Activated naive CD4-positive, alpha-beta T cell treated with anti-CD3 and anti-CD28 coated beads, Interleukin-2, amount 50 U/mL, for 24 hours (primary cell): Measurements from ENCODE around the gene FSCN2.

Experiments
- H3K27ac Mint-ChIP-seq: one replicate; pipeline ENCODE4 v1.8.0; 2021; ENCODE audit warnings: mild to moderate bottlenecking, mixed read lengths
- H3K27me3 Mint-ChIP-seq: one replicate; pipeline ENCODE4 v1.8.0; 2021; ENCODE audit warnings: mixed read lengths
- H3K36me3 Mint-ChIP-seq: one replicate; pipeline ENCODE4 v1.8.0; 2021; ENCODE audit warnings: mixed read lengths
- H3K4me1 Mint-ChIP-seq: one replicate; pipeline ENCODE4 v1.8.0; 2021; ENCODE audit warnings: mixed read lengths
- H3K4me3 Mint-ChIP-seq: one replicate; pipeline ENCODE4 v1.8.0; 2021; ENCODE audit warnings: mild to moderate bottlenecking, mixed read lengths
- H3K9me3 Mint-ChIP-seq: one replicate; pipeline ENCODE4 v1.8.0; 2021; ENCODE audit warnings: mixed read lengths

The FSCN2 gene

DNA sequence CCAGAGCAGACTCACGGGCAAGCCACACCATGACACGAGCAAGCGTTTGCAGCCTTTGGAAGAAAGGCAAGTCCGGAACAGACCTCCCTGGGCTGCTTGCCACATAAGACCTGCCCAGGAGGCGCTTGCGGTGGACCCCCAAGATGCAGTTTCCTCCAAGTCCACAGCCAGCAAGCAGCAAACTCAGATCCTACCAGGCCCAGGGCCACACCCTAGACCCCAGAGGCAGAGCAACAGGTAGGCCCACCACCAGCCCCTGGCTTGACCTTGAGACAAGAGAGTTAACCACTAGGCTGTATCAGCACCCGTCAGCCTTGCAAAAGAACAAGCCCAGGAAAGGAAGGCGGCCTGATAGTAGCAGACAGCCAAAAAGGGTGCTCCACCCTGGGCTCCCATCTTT lies 21.6 kb downstream of the FSCN2 start:
- H3K9me3 Mint-ChIP-seq, result no peaks in the 10 kb centered on the region
- H3K36me3 Mint-ChIP-seq, result peaks cover 5% of the 10 kb centered on the region
- H3K27me3 Mint-ChIP-seq, result no peaks in the 10 kb centered on the region
- H3K27ac Mint-ChIP-seq, result no peak overlapping the region
- peaks cover 40% of the 10 kb centered on the region for H3K4me1 Mint-ChIP-seq
- peak overlapping the region; percentile 92 for H3K4me3 Mint-ChIP-seq

DNA sequence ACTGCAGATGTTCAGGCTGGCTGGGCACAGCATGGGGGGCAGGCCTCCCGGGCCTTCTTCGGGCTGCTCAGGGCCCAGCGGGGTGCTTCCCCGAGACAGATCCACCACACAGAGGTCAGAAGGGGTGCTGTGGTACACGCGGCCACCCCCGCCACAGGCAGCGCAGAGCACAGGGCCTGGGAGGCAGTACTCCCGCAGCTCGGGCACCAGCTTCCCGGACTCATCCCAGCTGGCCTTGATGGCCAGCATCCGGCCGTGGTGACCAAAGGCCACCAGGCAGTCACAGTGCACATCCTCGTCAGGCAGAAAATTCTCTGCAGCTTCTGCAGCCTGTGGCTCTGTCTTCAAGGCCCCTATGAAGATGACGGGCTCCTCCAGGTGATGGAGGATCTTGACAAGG lies 22.1 kb downstream of the FSCN2 start:
- Mint-ChIP-seq H3K36me3 (peaks cover 5% of the 10 kb centered on the region), H3K4me3 (peak overlapping the region; percentile 92), H3K27me3 (no peaks in the 10 kb centered on the region), H3K9me3 (no peaks in the 10 kb centered on the region), H3K4me1 (peaks cover 40% of the 10 kb centered on the region), H3K27ac (no peak overlapping the region)

DNA sequence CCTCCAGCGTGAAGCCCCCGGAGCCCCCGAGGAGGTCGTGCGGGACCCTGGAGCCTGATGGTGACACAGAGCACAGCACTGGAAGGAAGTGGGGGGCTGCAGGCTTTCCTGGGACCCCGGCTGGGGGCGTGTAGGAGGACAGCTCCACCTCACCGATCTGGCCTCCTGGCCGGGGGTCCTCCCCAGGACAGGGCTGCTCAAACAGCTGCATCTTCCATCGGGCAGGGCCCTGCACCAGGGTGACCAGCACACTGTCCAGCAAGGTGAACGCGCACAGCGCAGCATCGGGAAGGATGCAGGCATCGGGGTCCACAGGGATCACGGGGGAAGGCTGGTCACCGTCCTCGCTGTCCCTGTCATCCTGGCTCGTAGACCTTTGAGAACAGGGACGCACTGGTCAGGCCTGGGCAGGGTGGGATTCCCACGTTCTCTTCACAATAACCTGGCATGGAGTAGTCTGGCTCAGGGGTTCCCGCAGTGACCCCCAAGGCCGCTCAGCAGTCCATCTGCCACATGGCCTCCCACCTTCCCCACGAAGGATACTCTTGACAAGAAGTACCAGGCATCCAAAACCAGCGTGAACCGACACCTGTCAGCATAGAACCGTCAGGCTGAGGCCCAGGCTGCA lies 22.8 kb downstream of the FSCN2 start:
- H3K4me3 Mint-ChIP-seq, result peak overlapping the region; percentile 92
- H3K4me1 Mint-ChIP-seq, result peaks cover 40% of the 10 kb centered on the region
- no peaks in the 10 kb centered on the region for H3K27me3 Mint-ChIP-seq
- no peak overlapping the region for H3K27ac Mint-ChIP-seq
- H3K9me3 Mint-ChIP-seq, result no peaks in the 10 kb centered on the region
- peaks cover 5% of the 10 kb centered on the region for H3K36me3 Mint-ChIP-seq

DNA sequence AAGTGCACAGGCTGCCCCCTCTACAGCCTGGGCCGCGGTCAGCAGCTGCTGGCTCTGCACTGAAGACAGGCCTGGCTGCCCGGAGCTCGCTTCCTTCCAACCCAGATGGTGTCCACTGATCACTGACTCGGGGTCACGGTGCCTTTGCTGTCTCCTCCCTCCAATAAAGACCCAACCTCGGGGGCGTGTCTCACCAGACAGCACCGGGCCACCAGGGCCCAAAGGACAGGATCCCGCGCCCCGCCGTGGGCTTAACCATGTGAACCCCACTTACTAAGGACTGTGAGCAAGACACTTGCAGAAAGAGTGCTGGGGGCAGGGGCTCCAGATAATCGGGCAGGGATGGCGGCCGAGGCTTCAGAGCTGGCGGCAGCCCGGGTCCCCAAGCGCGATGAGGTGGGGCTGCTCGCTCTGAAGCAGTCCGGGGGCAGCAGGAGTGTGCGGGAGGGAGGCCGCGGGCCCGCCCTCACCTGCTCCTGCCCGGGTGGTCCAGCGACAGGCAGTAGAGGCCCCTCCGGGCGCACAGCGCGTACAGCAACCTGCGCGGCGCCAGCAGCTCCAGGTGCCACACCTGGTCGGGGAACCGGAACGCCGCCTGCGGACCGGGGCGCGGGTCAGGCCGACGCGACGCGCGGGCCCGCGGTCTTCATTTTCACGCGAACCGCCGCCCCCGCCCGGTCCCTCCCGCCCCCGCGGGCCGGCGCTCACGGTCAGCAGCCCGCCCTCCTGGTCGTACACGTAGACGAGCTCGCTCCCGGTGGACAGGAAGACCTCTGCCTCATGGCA lies 23.5 kb downstream of the FSCN2 start:
- peaks cover 40% of the 10 kb centered on the region for H3K4me1 Mint-ChIP-seq

DNA sequence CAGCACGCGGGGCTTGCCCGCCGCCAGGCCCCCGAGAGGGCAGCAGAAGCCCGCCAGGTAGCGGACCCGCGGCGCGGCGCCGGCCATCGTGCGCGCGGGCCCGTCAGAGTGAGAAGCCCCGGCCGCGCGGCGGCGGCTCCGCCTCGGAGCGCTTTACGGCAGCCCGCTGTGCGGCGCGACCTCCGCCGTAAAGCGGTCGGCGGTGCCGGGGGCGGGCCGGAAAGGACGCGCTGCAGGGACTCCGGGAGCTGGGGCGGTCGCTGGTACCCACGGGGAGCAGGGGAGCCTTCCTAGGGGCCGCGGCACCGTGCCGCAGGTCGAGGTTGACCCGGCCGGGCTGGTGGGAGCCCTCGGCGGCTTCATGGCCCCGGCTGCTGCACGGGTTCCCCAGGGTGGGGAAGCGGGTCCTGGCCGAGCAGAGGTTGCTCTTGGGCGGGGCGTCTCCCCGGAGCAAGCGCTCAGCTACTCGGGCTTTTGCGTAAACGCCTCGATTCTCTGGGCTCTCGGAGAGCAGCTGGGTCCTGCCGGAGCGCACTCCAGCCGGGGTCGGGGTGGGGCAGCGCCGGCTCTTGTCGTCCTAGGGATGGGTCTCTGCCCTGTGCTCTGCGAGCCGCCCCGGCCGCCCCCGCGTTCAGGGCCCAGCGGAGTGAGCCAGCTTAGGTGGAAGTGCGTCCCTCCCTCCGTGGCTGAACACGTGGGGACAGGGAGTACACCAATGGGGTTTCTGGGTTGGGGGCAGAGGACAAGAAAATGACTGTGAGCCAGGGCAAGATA lies 24.3 kb downstream of the FSCN2 start, which contains the start of gene FAAP100:
TSS of gene FAAP100 (minus strand) at position 110 of the 774 bp plus-strand sequence. CDS start at position 87, 23 bp downstream.
- H3K9me3 Mint-ChIP-seq, result no peaks in the 10 kb centered on the region
- peak within 1 kb of the TSS; percentile 86 for H3K27ac Mint-ChIP-seq
- H3K4me3 Mint-ChIP-seq, result peak within 1 kb of the TSS; percentile 92
- no peaks in the 10 kb centered on the region for H3K27me3 Mint-ChIP-seq
- H3K4me1 Mint-ChIP-seq, result peaks cover 40% of the 10 kb centered on the region
- no peaks in the 10 kb centered on the region for H3K36me3 Mint-ChIP-seq

More for the DNA sequence above, 23.5 kb downstream of the FSCN2 start:
- H3K9me3 Mint-ChIP-seq, result no peaks in the 10 kb centered on the region
- H3K27ac Mint-ChIP-seq, result peak overlapping the region; percentile 65
- no peaks in the 10 kb centered on the region for H3K27me3 Mint-ChIP-seq
- H3K36me3 Mint-ChIP-seq, result no peaks in the 10 kb centered on the region
- H3K4me3 Mint-ChIP-seq, result peak overlapping the region; percentile 92

DNA sequence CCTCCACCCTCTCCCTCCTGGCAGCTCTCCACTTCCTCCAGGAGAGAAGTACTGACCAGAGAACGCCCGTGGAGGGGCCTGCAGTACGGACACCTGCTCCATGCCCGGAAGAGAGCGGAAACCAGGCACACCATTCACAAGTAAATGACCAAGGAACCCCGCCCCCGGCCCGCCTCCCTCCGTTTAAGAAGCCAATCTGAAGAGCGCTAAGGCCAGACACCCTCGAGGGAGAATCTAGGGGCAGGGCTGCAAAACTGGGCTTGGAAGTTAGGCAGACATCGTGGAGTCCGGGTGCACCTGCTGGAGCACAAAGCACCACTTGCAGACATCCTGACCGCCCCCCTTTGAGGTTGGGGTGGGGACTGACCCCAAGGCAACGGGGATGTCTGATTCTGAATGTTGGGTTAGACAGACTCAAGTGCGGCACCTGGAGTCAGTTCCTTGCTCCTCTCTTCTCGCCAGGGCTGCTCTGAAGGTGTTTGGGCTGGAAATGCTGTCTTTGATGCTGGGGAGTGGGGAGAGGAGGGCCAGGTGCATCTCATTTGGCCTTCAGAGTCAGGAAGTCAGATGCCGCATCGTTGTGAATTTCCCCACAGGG lies 24.9 kb downstream of the FSCN2 start:
- no peaks in the 10 kb centered on the region for H3K36me3 Mint-ChIP-seq
- H3K27ac Mint-ChIP-seq, result peak overlapping the region; percentile 86
- H3K27me3 Mint-ChIP-seq, result no peaks in the 10 kb centered on the region
- peak overlapping the region; percentile 90 for H3K4me3 Mint-ChIP-seq
- peaks cover 40% of the 10 kb centered on the region for H3K4me1 Mint-ChIP-seq
- no peaks in the 10 kb centered on the region for H3K9me3 Mint-ChIP-seq

DNA sequence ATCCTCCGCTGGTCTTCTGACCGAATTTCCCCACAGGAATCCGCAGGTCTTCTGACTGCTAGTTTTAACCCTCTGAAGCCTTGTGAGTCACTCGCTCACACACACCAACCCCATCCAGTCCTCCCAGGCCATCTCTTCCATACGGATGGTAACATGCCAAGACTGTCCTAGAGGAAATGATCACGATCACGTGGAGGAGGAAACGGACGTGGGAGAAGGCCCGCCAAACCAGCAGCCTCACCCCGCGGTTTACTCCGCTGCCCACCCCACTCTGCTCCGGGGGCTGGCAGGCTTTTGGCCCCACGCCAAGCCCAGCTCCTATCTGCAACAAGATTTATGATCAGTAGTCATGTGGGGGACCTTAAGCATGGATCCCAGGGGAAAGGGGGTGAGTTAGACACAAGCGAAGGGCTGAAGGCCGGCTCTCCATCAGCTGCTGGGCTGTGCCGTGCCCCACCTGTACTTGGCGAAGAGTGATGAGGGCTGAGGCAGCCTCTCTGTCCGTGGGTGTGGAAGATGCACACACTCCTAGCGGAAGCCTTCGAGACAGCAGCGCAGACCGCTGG lies 25.5 kb downstream of the FSCN2 start:
- H3K4me1 Mint-ChIP-seq, result peaks cover 40% of the 10 kb centered on the region
- H3K9me3 Mint-ChIP-seq, result no peaks in the 10 kb centered on the region
- no peaks in the 10 kb centered on the region for H3K36me3 Mint-ChIP-seq
- H3K4me3 Mint-ChIP-seq, result peak overlapping the region; percentile 90
- no peaks in the 10 kb centered on the region for H3K27me3 Mint-ChIP-seq
- H3K27ac Mint-ChIP-seq, result peak overlapping the region; percentile 86

DNA sequence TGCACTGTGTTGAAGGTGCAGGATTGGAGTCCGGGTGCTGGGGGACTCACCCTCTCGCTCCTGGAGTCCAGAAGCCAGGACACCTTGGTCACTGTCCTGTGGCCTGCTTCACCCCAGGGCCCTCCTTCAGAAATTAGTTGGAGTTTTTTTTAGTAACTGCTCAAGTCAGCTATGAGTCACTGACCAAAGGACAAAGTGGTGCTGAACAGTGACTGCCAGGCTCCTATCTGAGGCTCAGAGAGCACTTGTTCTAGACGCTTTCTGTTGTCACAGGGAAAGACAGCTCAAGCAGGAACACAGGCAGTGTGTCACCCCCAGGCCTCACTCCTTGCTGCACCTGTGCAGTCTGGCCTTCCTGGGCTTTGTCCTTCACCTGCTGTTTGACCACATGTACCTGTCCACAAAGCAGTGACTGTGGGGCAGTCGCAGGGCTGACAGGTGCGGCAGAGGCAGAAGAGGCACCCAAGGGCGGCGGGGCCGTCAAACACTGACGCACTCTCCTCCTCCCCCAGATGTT lies 28.1 kb downstream of the FSCN2 start:
- Mint-ChIP-seq H3K4me3 (no peak overlapping the region), H3K9me3 (no peaks in the 10 kb centered on the region), H3K4me1 (peaks cover 24% of the 10 kb centered on the region), H3K36me3 (peaks cover 5% of the 10 kb centered on the region), H3K27ac (no peak overlapping the region), H3K27me3 (no peaks in the 10 kb centered on the region)

DNA sequence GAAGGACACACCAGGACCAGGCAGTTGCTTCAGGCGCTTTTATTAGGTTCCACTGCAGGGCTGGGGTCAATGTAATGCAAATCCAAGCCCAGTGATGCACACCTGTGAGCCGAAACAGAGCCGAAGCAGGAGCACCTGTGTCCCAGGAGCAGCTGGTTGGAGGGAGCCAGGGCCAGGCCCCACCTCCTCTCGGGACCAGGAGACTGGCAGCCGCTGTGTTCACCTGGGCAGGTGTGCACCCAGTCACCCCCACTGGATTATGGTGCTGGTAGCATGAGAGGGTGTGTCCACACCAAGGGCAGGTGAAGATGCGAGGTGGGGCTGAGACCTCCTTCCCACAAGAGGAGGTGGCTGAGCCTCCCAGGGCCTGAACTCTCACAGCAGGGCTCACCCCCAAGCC lies 28.7 kb downstream of the FSCN2 start:
- H3K4me3 Mint-ChIP-seq, result no peak overlapping the region

DNA sequence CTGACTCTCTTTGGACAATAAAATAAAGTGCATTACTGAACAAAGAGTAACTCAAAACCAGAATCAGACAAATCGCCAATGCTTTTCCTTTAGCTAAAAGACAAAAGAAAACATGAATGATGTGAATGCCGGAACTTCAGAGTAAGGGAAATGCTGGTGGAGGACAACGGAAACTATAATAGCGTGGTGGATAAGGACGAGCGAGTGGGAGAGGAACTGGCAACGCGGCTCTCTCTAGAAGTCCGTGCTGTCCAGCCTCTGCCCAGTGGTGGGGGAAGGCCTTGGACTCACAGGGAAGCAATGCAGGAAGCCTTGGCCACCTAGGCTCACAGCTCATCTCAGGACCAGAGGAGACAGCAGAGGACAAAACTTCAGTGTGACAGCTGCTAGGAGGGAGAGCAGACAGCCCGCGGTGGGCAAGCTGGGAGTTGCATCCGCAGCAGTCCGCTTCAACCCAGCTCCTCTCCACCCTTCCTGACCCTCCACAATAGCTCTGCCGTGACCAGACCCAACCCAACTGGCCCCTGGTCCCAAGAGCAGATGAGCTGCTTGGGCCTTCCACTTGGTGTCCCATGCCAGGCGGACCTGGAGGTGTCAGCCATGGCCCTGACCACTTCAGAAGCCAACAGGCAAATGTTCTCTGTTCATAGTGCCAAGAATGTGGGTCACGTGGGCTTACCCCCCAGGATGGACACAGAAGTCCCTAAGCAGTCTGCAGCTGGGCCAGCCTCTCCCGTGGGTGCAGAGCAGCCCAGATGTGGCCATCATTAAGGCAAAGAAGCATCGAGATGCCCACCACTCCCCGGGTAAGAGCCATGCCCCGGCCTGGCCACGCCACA lies 29.3 kb downstream of the FSCN2 start:
- Mint-ChIP-seq H3K36me3 (peaks cover 7% of the 10 kb centered on the region), H3K9me3 (no peaks in the 10 kb centered on the region), H3K4me1 (peaks cover 20% of the 10 kb centered on the region), H3K27me3 (no peaks in the 10 kb centered on the region), H3K27ac (peak overlapping the region; percentile 1), H3K4me3 (no peak overlapping the region)

More for the DNA sequence above, 28.7 kb downstream of the FSCN2 start:
- no peaks in the 10 kb centered on the region for H3K9me3 Mint-ChIP-seq
- H3K27ac Mint-ChIP-seq, result no peak overlapping the region
- H3K36me3 Mint-ChIP-seq, result peaks cover 7% of the 10 kb centered on the region
- H3K27me3 Mint-ChIP-seq, result no peaks in the 10 kb centered on the region
- H3K4me1 Mint-ChIP-seq, result peaks cover 20% of the 10 kb centered on the region

DNA sequence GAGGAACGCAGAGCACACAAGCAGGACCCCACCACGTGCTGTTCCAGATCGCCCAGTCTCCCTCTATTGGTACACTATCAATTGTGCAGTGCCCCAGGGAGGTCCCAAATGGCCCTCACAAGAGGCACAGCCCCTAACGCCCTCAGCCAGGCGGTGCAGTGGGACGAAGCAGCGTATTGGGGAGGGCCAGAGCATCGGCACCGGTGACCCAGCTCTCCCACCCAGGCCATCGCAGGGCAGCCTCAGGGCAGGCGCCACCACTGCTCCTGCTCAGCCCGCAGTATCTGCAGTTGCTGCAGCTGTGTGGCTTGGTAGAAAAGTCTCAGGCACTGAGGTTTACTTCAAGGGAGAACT lies 29.9 kb downstream of the FSCN2 start:
- Mint-ChIP-seq H3K4me1 (peaks cover 18% of the 10 kb centered on the region), H3K27ac (no peak overlapping the region), H3K36me3 (peaks cover 7% of the 10 kb centered on the region)

DNA sequence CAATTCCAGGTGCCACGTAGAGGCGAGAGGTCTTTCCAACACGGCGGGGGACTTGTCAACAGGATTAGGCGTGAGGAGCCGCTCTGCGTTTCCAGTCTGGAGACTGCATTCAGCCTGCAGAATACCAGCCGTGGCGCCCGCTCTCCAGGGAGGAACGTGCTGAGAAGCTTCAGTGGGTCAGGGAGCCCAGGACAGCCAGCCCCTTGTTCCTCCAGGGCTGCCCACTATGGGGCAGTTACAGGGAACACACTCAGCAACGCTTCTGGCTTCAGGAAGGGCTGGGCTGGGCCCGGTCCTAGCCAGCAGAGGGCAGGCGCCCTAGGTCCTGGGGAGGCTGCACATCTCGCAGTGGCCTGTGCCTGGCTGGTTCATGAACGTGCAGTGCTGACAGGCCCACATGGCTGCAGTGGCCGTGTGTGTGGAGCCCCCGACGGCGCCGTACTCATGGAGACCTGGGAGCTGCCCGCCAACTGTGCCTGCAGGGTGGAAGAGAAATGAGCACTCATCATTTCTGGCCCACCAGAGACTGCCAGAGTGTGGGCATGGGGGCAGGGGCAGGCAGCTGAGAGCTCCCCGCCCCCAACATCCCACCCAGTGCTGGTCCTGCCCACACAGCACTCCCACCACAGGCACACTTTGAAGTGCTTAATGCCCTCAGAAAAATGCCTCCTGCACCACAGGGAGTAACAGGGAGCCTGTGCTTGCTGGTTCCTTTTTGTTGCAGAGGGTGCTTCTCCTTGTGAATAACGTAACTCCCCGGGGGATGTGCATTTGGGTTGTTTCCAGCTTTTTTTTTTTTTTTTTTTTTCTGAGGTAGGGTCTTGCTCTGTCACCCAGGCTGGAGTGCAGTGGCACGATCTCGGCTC lies 31.0 kb downstream of the FSCN2 start:
- Mint-ChIP-seq H3K9me3 (no peaks in the 10 kb centered on the region), H3K27me3 (no peaks in the 10 kb centered on the region), H3K4me1 (peaks cover 8% of the 10 kb centered on the region), H3K27ac (no peak overlapping the region), H3K36me3 (peaks cover 7% of the 10 kb centered on the region), H3K4me3 (no peak overlapping the region)

More for the DNA sequence above, 29.9 kb downstream of the FSCN2 start:
- H3K9me3 Mint-ChIP-seq, result no peaks in the 10 kb centered on the region
- no peak overlapping the region for H3K4me3 Mint-ChIP-seq
- H3K27me3 Mint-ChIP-seq, result no peaks in the 10 kb centered on the region

DNA sequence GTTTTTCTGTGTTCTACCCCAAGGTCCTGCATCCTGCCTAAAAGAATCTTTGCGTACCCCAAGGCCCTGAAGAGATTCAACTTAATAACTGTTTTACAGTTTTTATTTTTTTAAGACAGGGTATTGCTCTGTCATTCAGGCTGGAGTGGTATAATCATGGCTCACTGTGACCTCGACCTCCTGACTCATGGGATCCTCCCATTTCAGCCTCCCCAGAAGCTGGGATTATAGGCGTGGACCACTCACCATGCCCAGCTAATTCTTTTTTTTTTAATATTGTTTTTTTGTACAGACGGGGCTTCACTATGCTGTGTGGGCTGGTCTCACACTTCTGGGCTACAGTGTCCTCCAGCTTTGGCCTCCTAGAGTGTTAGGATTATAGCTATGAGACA lies 33.3 kb downstream of the FSCN2 start:
- Mint-ChIP-seq H3K4me3 (no peak overlapping the region), H3K36me3 (peaks cover 16% of the 10 kb centered on the region), H3K4me1 (peaks cover 3% of the 10 kb centered on the region), H3K27me3 (no peaks in the 10 kb centered on the region), H3K27ac (no peak overlapping the region), H3K9me3 (no peaks in the 10 kb centered on the region)
